ENCODE results near the gene GABARAPL2. TPM values are rescaled to one million over a fixed set of nuclear protein-coding genes. Genes with fewer than 3 reads are reported as not detected.

The GABARAPL2 gene
- 56.2 TPM for total RNA-seq (2021; ENCODE audit: unreplicated experiment)
- 58.5 TPM for polyA plus RNA-seq (2012; ENCODE audit: insufficient read length)
- Bru-seq, nascent RNA = percentile 66 among the genes with signal in this experiment
- percentile 64 among the genes with signal in this experiment for BruChase-seq, experiment 1, labeled RNA remaining after a 2-hour chase
- BruChase-seq, experiment 2, labeled RNA remaining after a 6-hour chase = percentile 77 among the genes with signal in this experiment
- long read RNA-seq, transcript GABARAPL2-201 (4 exons, 1,002 nt) = major isoform, 57 of 62 reads
- long read RNA-seq, transcript GABARAPL2-204 (1 exons, 2,274 nt) = minor isoform, 5 of 62 reads
- long read RNA-seq, partial matches to known transcripts = 0 of 62 reads
- long read RNA-seq, other reads (novel, unspliced or antisense) = 0 of 62 reads

DNA sequence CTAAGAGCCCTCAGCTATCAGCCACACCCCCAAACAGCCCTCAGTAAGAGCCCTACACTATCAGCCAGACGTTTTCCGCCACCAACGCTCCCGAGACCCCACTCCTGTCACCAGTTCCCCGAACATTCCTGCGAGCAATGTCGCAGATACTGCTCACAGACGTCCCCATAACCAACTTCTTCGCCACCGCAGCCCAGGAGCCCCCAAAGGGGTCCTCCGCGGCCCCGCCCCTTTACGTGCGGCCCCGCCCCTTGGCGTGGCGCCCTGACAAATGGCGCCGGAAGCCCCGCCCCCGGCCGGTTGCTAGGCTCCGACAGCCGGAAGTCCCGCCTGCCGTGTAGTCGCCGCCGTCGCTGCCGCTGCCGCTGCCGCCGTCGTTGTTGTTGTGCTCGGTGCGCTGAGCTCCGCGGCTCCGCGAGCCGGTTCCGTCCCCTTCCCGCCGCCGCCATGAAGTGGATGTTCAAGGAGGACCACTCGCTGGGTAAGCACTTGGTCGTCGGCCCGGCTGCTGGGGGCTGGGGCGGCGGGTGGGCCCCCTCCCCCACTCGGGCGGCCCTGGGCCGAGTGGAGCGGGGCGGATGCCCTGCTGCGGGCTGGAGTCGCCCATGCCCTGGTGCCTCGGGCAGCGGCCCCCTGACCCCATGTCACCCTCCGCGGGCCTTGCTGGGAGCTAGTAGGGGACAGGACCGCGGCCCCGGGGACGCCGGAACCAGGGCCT, at the start of gene GABARAPL2:
Gene GABARAPL2 (plus strand): TSS at position 340 of the 718 bp plus-strand sequence. CDS start 108 bp downstream, at position 448.
- Histone ChIP-seq H3K4me3 (ENCODE audit: low read depth in 2 of 2, low read length in 2 of 2) (peak within 1 kb of the TSS; percentile 81 to 93), H3K4me1 (ENCODE audit: control insufficient read depth, insufficient read depth, low read length) (no peaks in the 10 kb centered on the region), H3K27ac (ENCODE audit: low read length) (peak within 1 kb of the TSS; percentile 70), H3K27me3 (ENCODE audit: control insufficient read depth, insufficient read depth, low read length) (peaks cover 8% of the 10 kb centered on the region), H3K36me3 (ENCODE audit: control insufficient read depth, insufficient read depth, low read length) (no peaks in the 10 kb centered on the region; the same call in 1 of the 2 replicates), H3K9me3 (ENCODE audit: control insufficient read depth, insufficient read depth, low read depth, low read length) (no peaks in the 10 kb centered on the region)
- CTCF ChIA-PET = interaction anchor here (0.6 to 0.7 kb wide), 2 partner anchors 49 kb away, joined by 3 read pairs; no protein-coding TSS in a partner anchor
- peak; percentile 92 for ATAC-seq
- DNase-seq (ENCODE audit: low read depth, low spot score) = no peak
- POLR2A ChIA-PET = interaction anchor here (0.7 kb wide), 1 partner anchor 1987 kb away, joined by 3 read pairs; no protein-coding TSS in a partner anchor
- no TSS peak for BruUV-seq (replicated peaks)
- intact Hi-C loops (cut with micrococcal nuclease; ENCODE audit: unreplicated experiment) (no loop called here), in situ Hi-C loops (cut with HindIII; ENCODE audit: low pct_unique_long_range_greater_than_20kb, low sequenced_read_pairs) (no loop called here)
- TF ChIP-seq SIN3A (IDR thresholded peaks at IDR 0.05; ENCODE audit: borderline replicate concordance, insufficient read depth, low read depth, low read length) = no peak
- peak; percentile 42; the same call in 1 of the 2 replicates for TF ChIP-seq POLR2AphosphoS5 (IDR thresholded peaks at IDR 0.05; ENCODE audit: low read depth, low read length)

DNA sequence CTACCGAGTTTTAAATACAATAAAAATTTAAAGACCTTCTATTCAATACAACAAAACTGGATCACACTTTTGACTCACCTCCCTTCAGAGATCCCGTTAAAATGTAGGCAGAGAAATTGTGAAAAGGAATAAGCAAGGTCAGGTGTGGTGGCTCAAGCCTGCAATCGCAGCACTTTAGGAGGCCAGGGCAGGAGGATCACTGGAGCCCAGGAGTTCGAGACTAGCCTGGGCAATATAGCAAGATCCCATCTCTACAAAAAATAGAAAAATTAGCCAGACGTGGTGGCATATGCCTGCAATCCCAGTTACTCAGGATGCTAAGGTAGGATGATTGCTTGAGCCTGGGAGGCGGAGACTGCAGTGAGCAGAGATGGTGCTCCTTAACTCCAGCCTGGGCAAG, 47.0 kb upstream of the GABARAPL2 start:
- BruUV-seq (replicated peaks) = no TSS peak
- intact Hi-C loops (cut with micrococcal nuclease; ENCODE audit: unreplicated experiment) (no loop called here), in situ Hi-C loops (cut with HindIII; ENCODE audit: low pct_unique_long_range_greater_than_20kb, low sequenced_read_pairs) (no loop called here)
- ATAC-seq (no peak), DNase-seq (ENCODE audit: low read depth, low spot score) (no peak)
- ChIA-PET POLR2A (no interaction called here), CTCF (no interaction called here)
- Histone ChIP-seq H3K4me1 (ENCODE audit: control insufficient read depth, insufficient read depth, low read length) (no peaks in the 10 kb centered on the region), H3K27me3 (ENCODE audit: control insufficient read depth, insufficient read depth, low read length) (no peaks in the 10 kb centered on the region), H3K36me3 (ENCODE audit: control insufficient read depth, insufficient read depth, low read length) (no peaks in the 10 kb centered on the region), H3K9me3 (ENCODE audit: control insufficient read depth, insufficient read depth, low read depth, low read length) (no peaks in the 10 kb centered on the region), H3K27ac (ENCODE audit: low read length) (no peak overlapping the region), H3K4me3 (ENCODE audit: low read depth in 2 of 2, low read length in 2 of 2) (no peak overlapping the region)
- TF ChIP-seq SIN3A (IDR thresholded peaks at IDR 0.05; ENCODE audit: borderline replicate concordance, insufficient read depth, low read depth, low read length) = no peak
- TF ChIP-seq CTCF (IDR thresholded peaks at IDR 0.05) = no peak
- TF ChIP-seq POLR2AphosphoS5 (IDR thresholded peaks at IDR 0.05; ENCODE audit: low read depth, low read length) = no peak
- TF ChIP-seq TCF7L2 (IDR thresholded peaks at IDR 0.05; ENCODE audit: low read depth, low read length) = no peak
- TF ChIP-seq, protein P1, sequence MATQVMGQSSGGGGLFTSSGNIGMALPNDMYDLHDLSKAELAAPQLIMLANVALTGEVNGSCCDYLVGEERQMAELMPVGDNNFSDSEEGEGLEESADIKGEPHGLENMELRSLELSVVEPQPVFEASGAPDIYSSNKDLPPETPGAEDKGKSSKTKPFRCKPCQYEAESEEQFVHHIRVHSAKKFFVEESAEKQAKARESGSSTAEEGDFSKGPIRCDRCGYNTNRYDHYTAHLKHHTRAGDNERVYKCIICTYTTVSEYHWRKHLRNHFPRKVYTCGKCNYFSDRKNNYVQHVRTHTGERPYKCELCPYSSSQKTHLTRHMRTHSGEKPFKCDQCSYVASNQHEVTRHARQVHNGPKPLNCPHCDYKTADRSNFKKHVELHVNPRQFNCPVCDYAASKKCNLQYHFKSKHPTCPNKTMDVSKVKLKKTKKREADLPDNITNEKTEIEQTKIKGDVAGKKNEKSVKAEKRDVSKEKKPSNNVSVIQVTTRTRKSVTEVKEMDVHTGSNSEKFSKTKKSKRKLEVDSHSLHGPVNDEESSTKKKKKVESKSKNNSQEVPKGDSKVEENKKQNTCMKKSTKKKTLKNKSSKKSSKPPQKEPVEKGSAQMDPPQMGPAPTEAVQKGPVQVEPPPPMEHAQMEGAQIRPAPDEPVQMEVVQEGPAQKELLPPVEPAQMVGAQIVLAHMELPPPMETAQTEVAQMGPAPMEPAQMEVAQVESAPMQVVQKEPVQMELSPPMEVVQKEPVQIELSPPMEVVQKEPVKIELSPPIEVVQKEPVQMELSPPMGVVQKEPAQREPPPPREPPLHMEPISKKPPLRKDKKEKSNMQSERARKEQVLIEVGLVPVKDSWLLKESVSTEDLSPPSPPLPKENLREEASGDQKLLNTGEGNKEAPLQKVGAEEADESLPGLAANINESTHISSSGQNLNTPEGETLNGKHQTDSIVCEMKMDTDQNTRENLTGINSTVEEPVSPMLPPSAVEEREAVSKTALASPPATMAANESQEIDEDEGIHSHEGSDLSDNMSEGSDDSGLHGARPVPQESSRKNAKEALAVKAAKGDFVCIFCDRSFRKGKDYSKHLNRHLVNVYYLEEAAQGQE (IDR thresholded peaks at IDR 0.05; ENCODE audit: insufficient read depth in 1 of 2, low read depth in 2 of 2, low read length in 1 of 2) = no peak

Measured in Panc1 (cell line).